HEK293T (cell line): Measurements from ENCODE around the gene GRB14.
"Not testable (repeated sequence)": the region's sequence is repeated elsewhere in the genome, so short reads cannot be mapped to it uniquely, and the experiment has no call there.

Experiments
- CTCF ChIA-PET: fragments of 350-600 bp; formaldehyde crosslinking; extraction: SDS; loops from one replicate; lab custom pipeline; 2021; ENCODE audit warnings: antibody characterized with exemption, inconsistent platforms; lab: Yijun Ruan, JAX
- POLR2A ChIA-PET: fragments of 350-600 bp; formaldehyde crosslinking; extraction: SDS; loops from one replicate; lab custom pipeline; 2020; ENCODE audit warnings: antibody characterized with exemption, inconsistent platforms; lab: Yijun Ruan, JAX
- DNase-seq: peaks from one replicate; pipeline ENCODE4 v3.0.0; 2012; ENCODE audit warnings: mixed read lengths; ENCODE audit errors: extremely low spot score
- ARNT ChIP-seq: fragments of 450-650 bp; IDR thresholded peaks from 2 replicates; pipeline ENCODE4 v1.6.1; 2017; ENCODE audit warnings: mild to moderate bottlenecking
- BHLHE40 ChIP-seq: fragments of 450-650 bp; IDR thresholded peaks from 2 replicates; pipeline ENCODE4 v1.6.1; 2016; ENCODE audit warnings: mild to moderate bottlenecking, moderate library complexity, borderline replicate concordance
- CTBP1 ChIP-seq: fragments of 450-650 bp; IDR thresholded peaks from 2 replicates; pipeline ENCODE4 v1.6.1; 2016; ENCODE audit warnings: borderline replicate concordance
- ELF4 ChIP-seq: fragments of 450-650 bp; IDR thresholded peaks from 2 replicates; pipeline ENCODE4 v1.6.1; 2017; ENCODE audit warnings: antibody characterized with exemption
- FOXA1 ChIP-seq: fragments of 450-650 bp; IDR thresholded peaks from 2 replicates; pipeline ENCODE4 v1.6.1; 2016; ENCODE audit warnings: mild to moderate bottlenecking
- FOXK2 ChIP-seq: fragments of 450-650 bp; IDR thresholded peaks from 2 replicates; pipeline ENCODE4 v1.6.1; 2016; ENCODE audit warnings: mild to moderate bottlenecking
- FOXM1 ChIP-seq: fragments of 450-650 bp; IDR thresholded peaks from 2 replicates; pipeline ENCODE4 v1.6.1; 2017; ENCODE audit warnings: mild to moderate bottlenecking, borderline replicate concordance
- HDGF ChIP-seq: fragments of 450-650 bp; IDR thresholded peaks from 2 replicates; pipeline ENCODE4 v1.6.1; 2017; ENCODE audit warnings: antibody characterized with exemption, borderline replicate concordance
- L3MBTL2 ChIP-seq: fragments of 450-650 bp; conservative IDR thresholded peaks from 2 replicates; pipeline ENCODE4 v1.6.1; 2016; ENCODE audit warnings: mild to moderate bottlenecking
- LEF1 ChIP-seq: fragments of 450-650 bp; IDR thresholded peaks from 2 replicates; pipeline ENCODE4 v1.6.1; 2017; ENCODE audit warnings: mild to moderate bottlenecking, borderline replicate concordance
- NFRKB ChIP-seq: fragments of 450-650 bp; IDR thresholded peaks from 2 replicates; pipeline ENCODE4 v1.6.1; 2016; ENCODE audit warnings: mild to moderate bottlenecking, moderate library complexity
- PKNOX1 ChIP-seq: fragments of 450-650 bp; IDR thresholded peaks from 2 replicates; pipeline ENCODE4 v1.6.1; 2016
- SP1 ChIP-seq: fragments of 450-650 bp; IDR thresholded peaks from 2 replicates; pipeline ENCODE4 v1.6.1; 2017
- SUZ12 ChIP-seq: fragments of 450-650 bp; IDR thresholded peaks from 2 replicates; pipeline ENCODE4 v1.6.1; 2016; ENCODE audit warnings: mild to moderate bottlenecking
- TARDBP ChIP-seq: fragments of 450-650 bp; IDR thresholded peaks from 2 replicates; pipeline ENCODE4 v1.6.1; 2016
- ZNF384 ChIP-seq: fragments of 450-650 bp; IDR thresholded peaks from 2 replicates; pipeline ENCODE4 v1.6.1; 2016

Gene GRB14

GRCh38 chr2:164560181-164560792, 61.0 kb downstream of the GRB14 start:
- TF ChIP-seq ZNF384 (no peak), FOXK2 (no peak), ARNT (no peak), HDGF (no peak), L3MBTL2 (no peak), SUZ12 (no peak), TARDBP (no peak), NFRKB (no peak), ELF4 (no peak), LEF1 (no peak), PKNOX1 (no peak), CTBP1 (no peak), FOXA1 (no peak), BHLHE40 (no peak), SP1 (no peak), FOXM1 (no peak)
- peak; percentile 15 for DNase-seq
- ChIA-PET CTCF (interaction anchor here (0.6 to 1.5 kb wide), 11 partner anchors 9 to 428 kb away, joined by 3 to 6 read pairs (median 4); no protein-coding TSS in a partner anchor), POLR2A (no interaction called here)

GRCh38 chr2:164558450-164558849, 62.8 kb downstream of the GRB14 start:
- POLR2A ChIA-PET, result no interaction called here
- CTCF ChIA-PET, result no interaction called here
- no peak for TF ChIP-seq L3MBTL2
- TF ChIP-seq CTBP1, result no peak
- TF ChIP-seq SP1, result no peak
- no peak for TF ChIP-seq FOXM1
- TF ChIP-seq ARNT, result no peak
- no peak for TF ChIP-seq PKNOX1
- no peak for TF ChIP-seq BHLHE40
- TF ChIP-seq TARDBP, result no peak
- no peak for TF ChIP-seq LEF1
- no peak for TF ChIP-seq SUZ12
- no peak for TF ChIP-seq ZNF384
- TF ChIP-seq FOXK2, result no peak
- no peak for TF ChIP-seq NFRKB
- no peak for TF ChIP-seq FOXA1
- no peak for TF ChIP-seq HDGF
- no peak for TF ChIP-seq ELF4
- no peak for DNase-seq

- DNase-seq, result no peak
- TF ChIP-seq ARNT (no peak), ZNF384 (no peak), FOXK2 (no peak), BHLHE40 (no peak), SUZ12 (no peak), L3MBTL2 (no peak), CTBP1 (no peak), ELF4 (no peak), LEF1 (no peak), PKNOX1 (no peak), TARDBP (no peak), NFRKB (no peak), HDGF (no peak), FOXM1 (no peak), SP1 (no peak), FOXA1 (no peak)
- CTCF ChIA-PET, result interaction anchor here (1.0 kb wide), 1 partner anchor 46 kb away, joined by 3 read pairs; no protein-coding TSS in a partner anchor
- POLR2A ChIA-PET, result no interaction called here
These were observed 66.8 kb downstream of the GRB14 start for GRCh38 chr2:164554487-164554886.

- ChIA-PET POLR2A (no interaction called here), CTCF (interaction anchor here (1.3 kb wide), 1 partner anchor 9 kb away, joined by 4 read pairs; no protein-coding TSS in a partner anchor)
- TF ChIP-seq SP1, result no peak
- no peak for TF ChIP-seq TARDBP
- no peak for TF ChIP-seq BHLHE40
- no peak for TF ChIP-seq FOXK2
- TF ChIP-seq SUZ12, result no peak
- TF ChIP-seq ZNF384, result no peak
- no peak for TF ChIP-seq FOXM1
- TF ChIP-seq FOXA1, result no peak
- TF ChIP-seq ARNT, result no peak
- no peak for DNase-seq
These were observed 69.8 kb downstream of the GRB14 start for GRCh38 chr2:164551519-164551918.

GRCh38 chr2:164549705-164550104, 71.6 kb downstream of the GRB14 start:
- CTCF ChIA-PET, POLR2A ChIA-PET, DNase-seq: not testable (repeated sequence)

GRCh38 chr2:164545484-164545883, 75.8 kb downstream of the GRB14 start:
- DNase-seq, result no peak
- CTCF ChIA-PET, result no interaction called here
- no peak for TF ChIP-seq FOXA1
- TF ChIP-seq TARDBP, result no peak
- TF ChIP-seq NFRKB, result no peak
- no peak for TF ChIP-seq FOXK2
- no peak for TF ChIP-seq HDGF
- no peak for TF ChIP-seq BHLHE40
- no peak for TF ChIP-seq ARNT
- TF ChIP-seq SUZ12, result no peak
- no peak for TF ChIP-seq LEF1
- TF ChIP-seq L3MBTL2, result no peak
- TF ChIP-seq CTBP1, result no peak
- no peak for TF ChIP-seq FOXM1
- TF ChIP-seq PKNOX1, result no peak
- POLR2A ChIA-PET, result no interaction called here
